WTC11 (cell line): ENCODE results near the gene IL31. TPM values are rescaled to one million over a fixed set of nuclear protein-coding genes. Genes with fewer than 3 reads are reported as not detected.

Experiments
- ATAC-seq: fragments of 200-7000 bp; cut with Tn5 transposase; 2 replicates; pipeline ENCODE4 v1.10.0; 2021; ENCODE audit warnings: mild to moderate bottlenecking, moderate library complexity
- CTCF ChIA-PET: fragments of 300-600 bp; sonication (Branson Sonifier 250); formaldehyde crosslinking; loops from one replicate; lab custom pipeline; 2021; ENCODE audit warnings: antibody characterized with exemption; lab: Charles Lee
- POLR2A ChIA-PET: fragments of 350-600 bp; sonication (Branson Sonifier 250); formaldehyde crosslinking; loops from one replicate; lab custom pipeline; 2021; ENCODE audit warnings: antibody characterized with exemption; lab: Charles Lee
- DNase-seq: peaks from one replicate; pipeline ENCODE4 v3.0.0; 2021; ENCODE audit warnings: low spot score
- H3K27ac Mint-ChIP-seq: 2 replicates; pipeline ENCODE4 v1.8.0; 2021; ENCODE audit warnings: mixed read lengths
- H3K27me3 Mint-ChIP-seq: 2 replicates; pipeline ENCODE4 v1.8.0; 2021; ENCODE audit warnings: low read depth, mild to moderate bottlenecking, moderate library complexity, mixed read lengths
- H3K36me3 Mint-ChIP-seq: 2 replicates; pipeline ENCODE4 v1.8.0; 2021; ENCODE audit warnings: mixed read lengths
- H3K4me1 Mint-ChIP-seq: 2 replicates; pipeline ENCODE4 v1.8.0; 2022; ENCODE audit warnings: mixed read lengths
- H3K4me3 Mint-ChIP-seq: 2 replicates; pipeline ENCODE4 v1.8.0; 2021; ENCODE audit warnings: mild to moderate bottlenecking, moderate library complexity, mixed read lengths
- H3K9me3 Mint-ChIP-seq: 2 replicates; pipeline ENCODE4 v1.8.0; 2021; ENCODE audit warnings: mixed read lengths
- CBFB ChIP-seq: sonication (generic); formaldehyde crosslinking; IDR thresholded peaks from 2 replicates; pipeline ENCODE4 v1.8.1; 2022; ENCODE audit warnings: mild to moderate bottlenecking, low read depth, missing genetic modification reagents
- CREB1 ChIP-seq: sonication (generic); formaldehyde crosslinking; IDR thresholded peaks from 2 replicates; pipeline ENCODE4 v1.8.0; 2023; ENCODE audit warnings: mild to moderate bottlenecking, missing genetic modification reagents
- E2F1 ChIP-seq: sonication (generic); formaldehyde crosslinking; IDR thresholded peaks from 2 replicates; pipeline ENCODE4 v1.8.0; 2022; ENCODE audit warnings: mild to moderate bottlenecking, missing genetic modification reagents
- E2F5 ChIP-seq: sonication (generic); formaldehyde crosslinking; IDR thresholded peaks from 2 replicates; pipeline ENCODE4 v1.8.1; 2022; ENCODE audit warnings: mild to moderate bottlenecking, moderate library complexity, missing genetic modification reagents
- ERG ChIP-seq: fragments of 250-450 bp; sonication (Bioruptor Pico); IDR thresholded peaks from 2 replicates; pipeline ENCODE4 v1.8.0; 2021; ENCODE audit warnings: mild to moderate bottlenecking
- MAX ChIP-seq: sonication (generic); formaldehyde crosslinking; IDR thresholded peaks from 2 replicates; pipeline ENCODE4 v1.8.0; 2022; ENCODE audit warnings: mild to moderate bottlenecking, missing genetic modification reagents
- OVOL2 ChIP-seq: fragments of 250-450 bp; sonication (Bioruptor Pico); IDR thresholded peaks from 2 replicates; pipeline ENCODE4 v1.9.0; 2021; ENCODE audit warnings: mild to moderate bottlenecking, borderline replicate concordance
- PREB ChIP-seq: sonication (generic); formaldehyde crosslinking; IDR thresholded peaks from 2 replicates; pipeline ENCODE4 v1.8.1; 2022; ENCODE audit warnings: mild to moderate bottlenecking, missing genetic modification reagents, moderate library complexity, borderline replicate concordance
- RELA ChIP-seq: sonication (generic); formaldehyde crosslinking; IDR thresholded peaks from 2 replicates; pipeline ENCODE4 v1.8.1; 2022; ENCODE audit warnings: missing genetic modification reagents, mild to moderate bottlenecking, borderline replicate concordance
- SMAD4 ChIP-seq: sonication (generic); formaldehyde crosslinking; IDR thresholded peaks from 2 replicates; pipeline ENCODE4 v1.8.0; 2022; ENCODE audit warnings: mild to moderate bottlenecking, missing genetic modification reagents
- STAT6 ChIP-seq: sonication (generic); formaldehyde crosslinking; conservative IDR thresholded peaks from 2 replicates; pipeline ENCODE4 v1.8.1; 2023; ENCODE audit warnings: mild to moderate bottlenecking, low read depth, missing genetic modification reagents, moderate library complexity
- ZNF121 ChIP-seq: sonication (generic); formaldehyde crosslinking; IDR thresholded peaks from 2 replicates; pipeline ENCODE4 v1.8.0; 2023; ENCODE audit warnings: missing genetic modification reagents
- ZNF232 ChIP-seq: sonication (generic); formaldehyde crosslinking; IDR thresholded peaks from 2 replicates; pipeline ENCODE4 v1.8.0; 2022; ENCODE audit warnings: mild to moderate bottlenecking, missing genetic modification reagents
- total RNA-seq: library from RNA; stranded (reverse); gene quantifications from 3 replicates; pipeline ENCODE4 v1.2.3, GENCODE V29; 2021

The IL31 gene
- total RNA-seq, 1 experiment from 2014 or later = not detected

- TF ChIP-seq STAT6 (CRISPR knock-in tag) (no peak), OVOL2 (CRISPR knock-in tag) (no peak), PREB (CRISPR knock-in tag) (no peak), E2F1 (CRISPR knock-in tag) (no peak), CREB1 (CRISPR knock-in tag) (no peak), ZNF121 (no peak)
Measured at GRCh38 chr12:122204167-122205052, 30.4 kb upstream of the IL31 start (continued).

GRCh38 chr12:122203301-122204166 is 29.5 kb upstream of the IL31 start, which contains the start of gene B3GNT4:
B3GNT4 (plus strand) TSS chr12:122203709; CDS start chr12:122204619, 910 bp downstream.
- peak within 1 kb of the TSS; percentile 74 for H3K4me3 Mint-ChIP-seq
- CTCF ChIA-PET = interaction anchor here (0.6 to 2.0 kb wide), 15 partner anchors 13 to 1060 kb away, joined by 3 to 6 read pairs (median 4); partner anchors contain the start of genes CFAP251, LRRC43 and RHOF
- TF ChIP-seq SMAD4 (CRISPR knock-in tag) (no peak), ERG (CRISPR knock-in tag) (no peak), RELA (CRISPR knock-in tag) (no peak), CBFB (CRISPR knock-in tag) (0 out of 2 replicates have a peak, but pooled peaks have one; percentile 34), ZNF232 (CRISPR knock-in tag) (peak; percentile 88), ZNF121 (no peak), MAX (CRISPR knock-in tag) (peak; percentile 69), E2F5 (CRISPR knock-in tag) (peak; percentile 64)
- TF ChIP-seq, all 79 proteins: peak for 4
- peaks cover 22% of the 10 kb centered on the region for H3K4me1 Mint-ChIP-seq
- POLR2A ChIA-PET = interaction anchor here (0.5 to 3.6 kb wide), 4 partner anchors 23 to 1400 kb away, joined by 3 to 15 read pairs (median 6); partner anchors contain the start of gene DIABLO
- H3K36me3 Mint-ChIP-seq = peaks cover 12% of the 10 kb centered on the region
- H3K27ac Mint-ChIP-seq = no peak within 1 kb of the TSS
- ATAC-seq = peak; percentile 53
- peaks cover 47% of the 10 kb centered on the region for H3K27me3 Mint-ChIP-seq
- no peaks in the 10 kb centered on the region for H3K9me3 Mint-ChIP-seq
- DNase-seq = peak; percentile 73
